ENCODE results near the gene CIAO2A. TPM values are rescaled to one million over a fixed set of nuclear protein-coding genes. Genes with fewer than 3 reads are reported as not detected.
"Not testable (repeated sequence)": the region's sequence is repeated elsewhere in the genome, so short reads cannot be mapped to it uniquely, and the experiment has no call there.

CIAO2A gene
- total RNA-seq, 1 experiment from 2014 or later, result 38.7 TPM

- Mint-ChIP-seq H3K27me3 (ENCODE audit: insufficient read depth, unreplicated experiment) (no peaks in the 10 kb centered on the region), H3K4me3 (ENCODE audit: unreplicated experiment) (no peak overlapping the region), H3K9me3 (ENCODE audit: unreplicated experiment) (no peaks in the 10 kb centered on the region), H3K27ac (ENCODE audit: low read depth, unreplicated experiment) (no peak overlapping the region), H3K36me3 (ENCODE audit: insufficient read depth, unreplicated experiment) (peaks cover 94% of the 10 kb centered on the region), H3K4me1 (ENCODE audit: insufficient read depth, unreplicated experiment) (no peaks in the 10 kb centered on the region)
- ChIA-PET POLR2A (interaction anchor here (1.3 to 2.1 kb wide), 2 partner anchors 11 to 28 kb away, joined by 3 to 8 read pairs; partner anchors contain the start of gene CIAO2A), CTCF (interaction anchor here (0.6 kb wide), 1 partner anchor 294 kb away, joined by 3 read pairs; no protein-coding TSS in a partner anchor)
- intact Hi-C loops (cut with micrococcal nuclease), result no loop called here
- DNase-seq (ENCODE audit: unreplicated experiment), result no peak
- no peak for TF ChIP-seq CTCF (IDR thresholded peaks at IDR 0.05; ENCODE audit: unreplicated experiment)
- no TSS peak for BruUV-seq (replicated peaks)
Observed at GRCh38 chr15:64121614-64122013, 28.0 kb upstream of the CIAO2A start.

- H3K4me3 Mint-ChIP-seq (ENCODE audit: unreplicated experiment); DNase-seq (ENCODE audit: unreplicated experiment); H3K27me3 Mint-ChIP-seq (ENCODE audit: insufficient read depth, unreplicated experiment): not testable (repeated sequence)
Observed at GRCh38 chr15:64120322-64120721, 26.7 kb upstream of the CIAO2A start.

GRCh38 chr15:64117759-64118487 lies 24.3 kb upstream of the CIAO2A start:
- intact Hi-C loops (cut with micrococcal nuclease), result no loop called here
- CTCF ChIA-PET, result interaction anchor here (0.6 to 1.8 kb wide), 2 partner anchors 35 to 143 kb away, joined by 4 to 5 read pairs; no protein-coding TSS in a partner anchor
- Mint-ChIP-seq H3K27me3 (ENCODE audit: insufficient read depth, unreplicated experiment) (no peaks in the 10 kb centered on the region), H3K4me3 (ENCODE audit: unreplicated experiment) (no peak overlapping the region), H3K4me1 (ENCODE audit: insufficient read depth, unreplicated experiment) (peaks cover under 1% of the 10 kb centered on the region), H3K9me3 (ENCODE audit: unreplicated experiment) (no peaks in the 10 kb centered on the region), H3K36me3 (ENCODE audit: insufficient read depth, unreplicated experiment) (peaks cover 93% of the 10 kb centered on the region), H3K27ac (ENCODE audit: low read depth, unreplicated experiment) (no peak overlapping the region)
- no peak for TF ChIP-seq CTCF (IDR thresholded peaks at IDR 0.05; ENCODE audit: unreplicated experiment)
- no peak for DNase-seq (ENCODE audit: unreplicated experiment)
- BruUV-seq (replicated peaks), result no TSS peak
- POLR2A ChIA-PET, result interaction anchor here (0.8 kb wide), 1 partner anchor 24 kb away, joined by 4 read pairs; the partner anchor contains the start of gene CIAO2A

More at GRCh38 chr15:64120322-64120721, 26.7 kb upstream of the CIAO2A start:
- POLR2A ChIA-PET; BruUV-seq (replicated peaks); intact Hi-C loops (cut with micrococcal nuclease); H3K27ac Mint-ChIP-seq (ENCODE audit: low read depth, unreplicated experiment); H3K9me3 Mint-ChIP-seq (ENCODE audit: unreplicated experiment); H3K4me1 Mint-ChIP-seq (ENCODE audit: insufficient read depth, unreplicated experiment): not testable (repeated sequence)
- H3K36me3 Mint-ChIP-seq (ENCODE audit: insufficient read depth, unreplicated experiment), result peaks cover 92% of the 10 kb centered on the region
- CTCF ChIA-PET, result interaction anchor here (0.5 kb wide), 1 partner anchor 15 kb away, joined by 4 read pairs; no protein-coding TSS in a partner anchor

- Mint-ChIP-seq H3K27ac (ENCODE audit: low read depth, unreplicated experiment) (no peak overlapping the region), H3K9me3 (ENCODE audit: unreplicated experiment) (no peaks in the 10 kb centered on the region), H3K36me3 (ENCODE audit: insufficient read depth, unreplicated experiment) (peaks cover 53% of the 10 kb centered on the region), H3K27me3 (ENCODE audit: insufficient read depth, unreplicated experiment) (no peaks in the 10 kb centered on the region), H3K4me1 (ENCODE audit: insufficient read depth, unreplicated experiment) (peaks cover 18% of the 10 kb centered on the region), H3K4me3 (ENCODE audit: unreplicated experiment) (no peak overlapping the region)
- POLR2A ChIA-PET, result no interaction called here
- TF ChIP-seq CTCF (IDR thresholded peaks at IDR 0.05; ENCODE audit: unreplicated experiment), result no peak
- intact Hi-C loops (cut with micrococcal nuclease), result no loop called here
- DNase-seq (ENCODE audit: unreplicated experiment), result peak; percentile 4
- CTCF ChIA-PET, result interaction anchor here (0.6 kb wide), 1 partner anchor 58 kb away, joined by 4 read pairs; no protein-coding TSS in a partner anchor
- BruUV-seq (replicated peaks), result no TSS peak
Observed at GRCh38 chr15:64112904-64113303, 19.3 kb upstream of the CIAO2A start.
